Lung (tissue), 12 donors: ENCODE measurements around the gene ALDH1A3. TPM values are rescaled to one million over a fixed set of nuclear protein-coding genes. Genes with fewer than 3 reads are reported as not detected.
A peak's percentile ranks its signal among the peaks of the same experiment; 100 is the strongest.

ENCODE experiments used
- ATAC-seq: fragments of 200-7000 bp; cut with Tn5 transposase; one replicate; pipeline ENCODE4 v1.9.1; 2020; ENCODE audit warnings: moderate number of reproducible peaks; ENCODE audit not compliant: insufficient read depth, low FRiP score
- DNase-seq, 3 donors: peaks; one replicate each; pipeline ENCODE4 v3.0.0-alpha.2; 2013 to 2017
- H3K27ac ChIP-seq, 2 donors: one replicate each; pipeline ENCODE4 v1.5.1; 2013; ENCODE audit warnings: mild to moderate bottlenecking in 2 of 2, moderate library complexity in 2 of 2, control low read depth in 1 of 2, inconsistent platforms in 1 of 2, low read depth in 1 of 2, low read length in 1 of 2
- H3K27me3 ChIP-seq, 3 donors: one replicate each; pipeline ENCODE4 v1.5.1; 2013; ENCODE audit warnings: low read length in 2 of 3; ENCODE audit not compliant: control insufficient read depth in 3 of 3, insufficient read depth in 3 of 3
- H3K36me3 ChIP-seq, 4 donors: one replicate each; pipeline ENCODE4 v1.5.1; 2013; ENCODE audit warnings: low read length in 4 of 4, mild to moderate bottlenecking in 1 of 4, moderate library complexity in 1 of 4; ENCODE audit not compliant: control insufficient read depth in 4 of 4, insufficient read depth in 4 of 4
- H3K4me1 ChIP-seq, 5 donors: one replicate each; pipeline ENCODE4 v1.5.1; 2013; ENCODE audit warnings: low read length in 5 of 5, mild to moderate bottlenecking in 2 of 5, moderate library complexity in 1 of 5; ENCODE audit not compliant: control insufficient read depth in 5 of 5, insufficient read depth in 5 of 5
- H3K4me3 ChIP-seq: one replicate; pipeline ENCODE4 v1.5.1; 2013; ENCODE audit warnings: mild to moderate bottlenecking, control low read depth, moderate library complexity
- H3K9ac ChIP-seq, 2 donors: one replicate each; pipeline ENCODE4 v1.5.1; 2013; ENCODE audit warnings: low read length in 2 of 2, control low read depth in 1 of 2; ENCODE audit not compliant: insufficient read depth in 1 of 2
- H3K9me3 ChIP-seq, 4 donors: one replicate each; pipeline ENCODE4 v1.5.1; 2013; ENCODE audit warnings: low read length in 3 of 4, mild to moderate bottlenecking in 1 of 4, moderate library complexity in 1 of 4; ENCODE audit not compliant: control insufficient read depth in 4 of 4, insufficient read depth in 3 of 4
- CTCF ChIP-seq: IDR thresholded peaks from 2 replicates; pipeline ENCODE4 v1.5.1; 2012; ENCODE audit warnings: mild to moderate bottlenecking; ENCODE audit errors: control extremely low read depth, extremely low read depth
- WGBS, 2 donors: extraction: QIAGEN DNeasy Blood & Tissue Kit; methylation state at CpG; one replicate each; pipeline ENCODE4 v1.1.7; 2013; 5-methylcytosine and 5-hydroxymethylcytosine counted together
- polyA plus RNA-seq, 2 donors: library from polyadenylated mRNA; stranded (reverse); fragments of 200-250 nt; gene quantifications; one replicate each; pipeline ENCODE4 v1.2.1, GENCODE V29; 2013
- total RNA-seq, 2 donors: library from RNA; depleted of rRNA in 1 of 2; stranded (reverse); fragments of >200 nt in 1 of 2; gene quantifications; one replicate each; pipeline ENCODE4 v1.2.1, GENCODE V29; 2014 to 2021
- donor health status: control.
- donor health status: control.
- donor health status: Bipolar disorder and iron deficiency.
- donor health status: healthy.
- donor health status: DM: yes; HTN: yes; CAD: no.

The ALDH1A3 gene
- total and polyA plus RNA-seq, 4 donors, result 3.0 to 18.7 (median 14.8) TPM

GRCh38 chr15:100898661-100899462 lies 19.2 kb downstream of the ALDH1A3 start:
- DNase-seq (no peak), ATAC-seq (no peak)
- 68 to 79% methylated on average over 11 of the region's 11 CpGs for WGBS, 2 donors
- Histone ChIP-seq H3K9ac (no peak overlapping the region), H3K4me1 (peaks cover 0 to 23% (median 5%) of the 10 kb centered on the region in 5 donors), H3K27me3 (no peaks in the 10 kb centered on the region), H3K4me3 (no peak overlapping the region), H3K27ac (no peak overlapping the region), H3K9me3 (no peaks in the 10 kb centered on the region), H3K36me3 (no peaks in the 10 kb centered on the region)
- TF ChIP-seq CTCF, result no peak

- no peak overlapping the region for H3K27ac ChIP-seq
- ATAC-seq (no peak), DNase-seq (no peak)
- H3K9ac ChIP-seq, result no peak overlapping the region
- no peaks in the 10 kb centered on the region for H3K36me3 ChIP-seq
- no peaks in the 10 kb centered on the region for H3K9me3 ChIP-seq
- H3K4me3 ChIP-seq, result no peak overlapping the region
- H3K4me1 ChIP-seq, result peaks cover 0 to 23% (median 5%) of the 10 kb centered on the region in 5 donors
- no peak for TF ChIP-seq CTCF
- 40 to 66% methylated on average over 5 of the region's 5 CpGs for WGBS, 2 donors
- no peaks in the 10 kb centered on the region for H3K27me3 ChIP-seq
These were observed 20.0 kb downstream of the ALDH1A3 start for GRCh38 chr15:100899601-100900000.

- no peaks in the 10 kb centered on the region for H3K36me3 ChIP-seq
- H3K27me3 ChIP-seq, result no peaks in the 10 kb centered on the region
- no peak overlapping the region for H3K27ac ChIP-seq
- ATAC-seq, result no peak
- peak in 2 of 3 donors; percentile 27 to 33 for DNase-seq
- H3K9me3 ChIP-seq, result no peaks in the 10 kb centered on the region
- no peak overlapping the region for H3K4me3 ChIP-seq
- WGBS, 2 donors, result 84 to 87% methylated on average over 13 of the region's 13 CpGs
- peaks cover 0 to 23% (median 5%) of the 10 kb centered on the region in 5 donors for H3K4me1 ChIP-seq
- no peak for TF ChIP-seq CTCF
- no peak overlapping the region for H3K9ac ChIP-seq
These were observed 20.6 kb downstream of the ALDH1A3 start for GRCh38 chr15:100900136-100900794.
